B cell (primary cell): Measurements from ENCODE around the gene TPK1. TPM values are rescaled to one million over a fixed set of nuclear protein-coding genes. Genes with fewer than 3 reads are reported as not detected.

Source experiments
- ATAC-seq: fragments of 200-7000 bp; cut with Tn5 transposase; one replicate; pipeline ENCODE4 v1.10.0; 2021; ENCODE audit warnings: low read depth, mild to moderate bottlenecking, moderate number of reproducible peaks, moderate library complexity
- CTCF ChIA-PET: fragments of 350-600 bp; sonication (Branson Sonifier 250); formaldehyde crosslinking; loops from one replicate; lab custom pipeline; 2021; ENCODE audit warnings: antibody characterized with exemption, inconsistent platforms; lab: Charles Lee
- POLR2A ChIA-PET: fragments of 350-600 bp; sonication (Branson Sonifier 250); formaldehyde crosslinking; loops from one replicate; lab custom pipeline; 2021; ENCODE audit warnings: antibody characterized with exemption; lab: Charles Lee
- DNase-seq: peaks from one replicate; pipeline ENCODE4 v3.0.0; 2013
- H2AFZ ChIP-seq: 2 replicates; pipeline ENCODE4 v1.6.1; 2012; ENCODE audit warnings: mild to moderate bottlenecking, low read depth, low read length; ENCODE audit not compliant: insufficient read depth, poor library complexity, severe bottlenecking
- H3K27ac ChIP-seq, 2 donors: 1 replicate in 1 of 2; 2 replicates in 1 of 2; pipeline ENCODE4 v1.5.1; 2012 to 2013; ENCODE audit warnings: low read length in 2 of 2, mild to moderate bottlenecking in 2 of 2, moderate library complexity in 1 of 2
- H3K27me3 ChIP-seq, 4 experiments: fragments of 200-600 bp in 1 of 4; sonication (generic) in 1 of 4; replicated peaks in 1 of 4; 1 replicate in 2 of 4; 2 replicates in 2 of 4; pipeline versions ENCODE4 v1.6.1 to v1.7.0; 2013 to 2016; ENCODE audit warnings: low read length in 3 of 4, mild to moderate bottlenecking in 2 of 4, mixed read lengths in 1 of 4, moderate library complexity in 1 of 4; ENCODE audit not compliant: insufficient read depth in 4 of 4, control insufficient read depth in 3 of 4; ENCODE audit errors: control extremely low read depth in 1 of 4
- H3K36me3 ChIP-seq, 2 experiments: replicated peaks in 1 of 2; 1 replicate in 1 of 2; 2 replicates in 1 of 2; pipeline versions ENCODE4 v1.6.1 to v1.7.1; 2013; ENCODE audit warnings: low read length in 1 of 2; ENCODE audit not compliant: insufficient read depth in 2 of 2, control insufficient read depth in 1 of 2; ENCODE audit errors: control extremely low read depth in 1 of 2, extremely low read depth in 1 of 2
- H3K4me1 ChIP-seq, 2 donors: fragments of 200-600 bp in 1 of 2; sonication (generic) in 1 of 2; 1 replicate in 1 of 2; 2 replicates in 1 of 2; pipeline versions ENCODE4 v1.5.1 to v1.6.1; 2013 to 2017; ENCODE audit warnings: low read length in 2 of 2; ENCODE audit not compliant: control insufficient read depth in 2 of 2, insufficient read depth in 2 of 2
- H3K4me2 ChIP-seq: replicated peaks from 2 replicates; pipeline ENCODE3; 2012; ENCODE audit warnings: mild to moderate bottlenecking, low read depth, low read length; ENCODE audit not compliant: poor library complexity, severe bottlenecking
- H3K4me3 ChIP-seq, 5 experiments: fragments of 200-600 bp in 1 of 5; sonication (generic) in 1 of 5; 1 replicate in 3 of 5; 2 replicates in 2 of 5; pipeline versions ENCODE4 v1.5.1 to v1.7.0; 2011 to 2016; ENCODE audit warnings: low read length in 4 of 5, mild to moderate bottlenecking in 4 of 5, low read depth in 2 of 5, control low read depth in 1 of 5, moderate library complexity in 1 of 5; ENCODE audit not compliant: insufficient read depth in 1 of 5; ENCODE audit errors: control extremely low read depth in 1 of 5, extremely low read depth in 1 of 5
- H3K79me2 ChIP-seq: fragments of 200-600 bp; sonication (generic); one replicate; pipeline ENCODE4 v1.6.0; 2016; ENCODE audit warnings: low read length; ENCODE audit not compliant: control insufficient read depth, insufficient read depth
- H3K9ac ChIP-seq: fragments of 200-600 bp; sonication (generic); 2 replicates; pipeline ENCODE4 v1.6.1; 2017; ENCODE audit warnings: mild to moderate bottlenecking, low read length, moderate library complexity
- H3K9me3 ChIP-seq, 3 donors: one replicate each; pipeline versions ENCODE4 v1.6.1 to v1.7.1; 2013; ENCODE audit warnings: low read length in 2 of 3; ENCODE audit not compliant: control insufficient read depth in 2 of 3, insufficient read depth in 1 of 3; ENCODE audit errors: control extremely low read depth in 1 of 3
- H4K20me1 ChIP-seq: 2 replicates; pipeline ENCODE4 v1.6.0; 2012; ENCODE audit warnings: mild to moderate bottlenecking, low read length; ENCODE audit not compliant: insufficient read depth, control insufficient read depth, poor library complexity, severe bottlenecking
- H3K27ac Mint-ChIP-seq: one replicate; pipeline ENCODE4 v1.8.0; 2021; ENCODE audit warnings: mixed read lengths
- H3K27me3 Mint-ChIP-seq: one replicate; pipeline ENCODE4 v1.8.0; 2021; ENCODE audit warnings: mixed read lengths
- H3K4me1 Mint-ChIP-seq: one replicate; pipeline ENCODE4 v1.8.0; 2021; ENCODE audit warnings: mixed read lengths
- H3K4me3 Mint-ChIP-seq: one replicate; pipeline ENCODE4 v1.8.0; 2021; ENCODE audit warnings: mixed read lengths
- H3K9me3 Mint-ChIP-seq: one replicate; pipeline ENCODE4 v1.8.0; 2022; ENCODE audit warnings: mixed read lengths; ENCODE audit not compliant: insufficient read depth
- CTCF ChIP-seq: fragments of 200-600 bp; IDR thresholded peaks from one replicate; pipeline ENCODE4 v1.8.0; 2022; ENCODE audit warnings: antibody characterized with exemption, mild to moderate bottlenecking
- EZH2 ChIP-seq: IDR thresholded peaks from 2 replicates; pipeline ENCODE4 v1.6.1; 2012; ENCODE audit warnings: borderline replicate concordance, low read depth, mild to moderate bottlenecking, moderate library complexity, low read length; ENCODE audit not compliant: insufficient read depth, poor library complexity, severe bottlenecking
- WGBS: methylation state at CpG from one replicate; pipeline ENCODE4 v1.1.5; 2013; ENCODE audit warnings: missing lambda C conversion rate; ENCODE audit not compliant: insufficient coverage; 5-methylcytosine and 5-hydroxymethylcytosine counted together
- intact Hi-C: fragments of 100-400 bp; cut with micrococcal nuclease; formaldehyde crosslinking; loops from one replicate; pipeline ENCODE4 v1.10.0; 2022
- polyA plus RNA-seq: library from polyadenylated mRNA; depleted of rRNA; stranded (reverse); fragments of >200 nt; gene quantifications from 2 replicates; pipeline ENCODE4 v1.2.3, GENCODE V29; 2012
- total RNA-seq, 2 donors: library from RNA; stranded (reverse); fragments of 120-200 nt in 1 of 2; gene quantifications; 1 replicate in 1 of 2; 2 replicates in 1 of 2; pipeline versions ENCODE4 v1.2.3 to v1.2.4, GENCODE V29; 2013 to 2022

The TPK1 gene
- total and polyA plus RNA-seq, 2 donors (not counting 1 experiment from before 2014, with no cell fraction given), result 13.7 to 26.4 TPM

GRCh38 chr7:144527051-144527471 lies 308.8 kb downstream of the TPK1 start:
- H3K4me1 Mint-ChIP-seq, result peaks cover 4% of the 10 kb centered on the region
- H3K79me2 ChIP-seq, result no peaks in the 10 kb centered on the region
- H3K27me3 Mint-ChIP-seq, result no peaks in the 10 kb centered on the region
- no peak overlapping the region for H2AFZ ChIP-seq
- H3K4me1 ChIP-seq, result no peaks in the 10 kb centered on the region
- no peak overlapping the region for H3K4me3 Mint-ChIP-seq
- H3K9me3 Mint-ChIP-seq, result no peaks in the 10 kb centered on the region
- H3K27me3 ChIP-seq, result no peaks in the 10 kb centered on the region
- no peak overlapping the region for H3K4me3 ChIP-seq
- ATAC-seq, result no peak
- POLR2A ChIA-PET, result no interaction called here
- no peak overlapping the region for H3K27ac Mint-ChIP-seq
- H3K9me3 ChIP-seq, result no peaks in the 10 kb centered on the region
- intact Hi-C loops, result no loop called here
- no peaks in the 10 kb centered on the region for H4K20me1 ChIP-seq
- DNase-seq, result no peak
- H3K27ac ChIP-seq, result no peak overlapping the region
- no peaks in the 10 kb centered on the region for H3K36me3 ChIP-seq
- no peak overlapping the region for H3K4me2 ChIP-seq
- 98% methylated on average over 9 of the region's 13 CpGs for WGBS
- no peak overlapping the region for H3K9ac ChIP-seq
- CTCF ChIA-PET, result no interaction called here
- TF ChIP-seq CTCF, result no peak
- no peak for TF ChIP-seq EZH2

- Histone ChIP-seq H3K79me2 (no peaks in the 10 kb centered on the region), H3K9ac (no peak overlapping the region), H3K9me3 (no peaks in the 10 kb centered on the region), H4K20me1 (no peaks in the 10 kb centered on the region), H3K4me1 (no peaks in the 10 kb centered on the region), H3K27me3 (no peaks in the 10 kb centered on the region), H3K27ac (no peak overlapping the region), H3K4me3 (no peak overlapping the region), H3K4me2 (no peak overlapping the region), H2AFZ (no peak overlapping the region), H3K36me3 (no peaks in the 10 kb centered on the region)
- H3K4me3 Mint-ChIP-seq, result no peak overlapping the region
- 88% methylated on average over 1 of the region's 1 CpG for WGBS
- no peaks in the 10 kb centered on the region for H3K27me3 Mint-ChIP-seq
- TF ChIP-seq EZH2 (no peak), CTCF (no peak)
- H3K4me1 Mint-ChIP-seq, result peaks cover 4% of the 10 kb centered on the region
- POLR2A ChIA-PET, result no interaction called here
- intact Hi-C loops, result no loop called here
- H3K9me3 Mint-ChIP-seq, result no peaks in the 10 kb centered on the region
- CTCF ChIA-PET, result no interaction called here
- DNase-seq (no peak), ATAC-seq (no peak)
- H3K27ac Mint-ChIP-seq, result no peak overlapping the region
Measured at GRCh38 chr7:144525956-144526355, 309.9 kb downstream of the TPK1 start.
